Measurements from ENCODE around the gene MPPED1.

The MPPED1 gene

DNA sequence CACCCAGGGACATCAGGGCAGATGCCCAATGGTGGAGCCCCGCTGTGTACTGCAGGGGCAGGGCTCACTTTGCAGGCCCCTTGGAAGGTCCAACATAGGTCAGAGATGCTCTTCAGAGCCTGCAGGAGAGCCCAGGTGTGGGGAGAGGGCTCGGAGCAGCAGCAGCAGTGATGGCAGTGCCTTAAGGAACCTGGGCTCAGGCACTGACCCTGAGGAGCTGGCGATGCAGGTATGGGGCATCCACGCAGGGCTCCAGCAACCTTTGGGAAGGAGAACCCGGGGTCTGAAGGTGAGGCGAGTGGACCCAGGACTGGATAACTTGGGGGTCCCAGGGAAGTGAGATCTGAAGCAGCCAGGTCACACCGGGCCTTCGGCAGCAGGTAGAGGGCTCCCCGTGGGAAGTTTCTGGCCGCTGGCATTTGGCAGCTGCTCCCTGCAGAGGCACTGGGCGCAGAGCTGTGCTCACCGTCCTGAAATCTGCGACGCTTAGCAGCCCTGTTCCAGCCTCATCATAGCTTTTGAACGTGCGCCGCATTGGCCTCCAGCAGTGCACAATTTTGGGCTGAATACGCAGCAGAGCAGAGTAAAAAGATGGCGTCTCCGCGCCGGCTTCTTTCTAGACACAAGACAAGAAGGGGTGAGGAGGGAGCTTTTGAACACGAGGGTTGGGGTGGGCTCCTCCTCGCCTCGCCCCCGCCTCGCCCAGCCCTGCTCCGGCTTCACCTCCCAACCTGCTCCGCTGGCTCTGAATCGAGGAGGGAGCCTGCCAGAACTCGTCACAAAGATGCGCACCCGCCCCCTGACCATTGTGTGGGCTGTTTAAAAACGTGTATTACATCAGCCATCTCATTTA lies 118.8 kb downstream of the MPPED1 start:
- no peak for DNase-seq (ENCODE audit: low read depth)
- no peak overlapping the region for H3K4me3 ChIP-seq (ENCODE audit: low read length)
- TF ChIP-seq, protein P1, sequence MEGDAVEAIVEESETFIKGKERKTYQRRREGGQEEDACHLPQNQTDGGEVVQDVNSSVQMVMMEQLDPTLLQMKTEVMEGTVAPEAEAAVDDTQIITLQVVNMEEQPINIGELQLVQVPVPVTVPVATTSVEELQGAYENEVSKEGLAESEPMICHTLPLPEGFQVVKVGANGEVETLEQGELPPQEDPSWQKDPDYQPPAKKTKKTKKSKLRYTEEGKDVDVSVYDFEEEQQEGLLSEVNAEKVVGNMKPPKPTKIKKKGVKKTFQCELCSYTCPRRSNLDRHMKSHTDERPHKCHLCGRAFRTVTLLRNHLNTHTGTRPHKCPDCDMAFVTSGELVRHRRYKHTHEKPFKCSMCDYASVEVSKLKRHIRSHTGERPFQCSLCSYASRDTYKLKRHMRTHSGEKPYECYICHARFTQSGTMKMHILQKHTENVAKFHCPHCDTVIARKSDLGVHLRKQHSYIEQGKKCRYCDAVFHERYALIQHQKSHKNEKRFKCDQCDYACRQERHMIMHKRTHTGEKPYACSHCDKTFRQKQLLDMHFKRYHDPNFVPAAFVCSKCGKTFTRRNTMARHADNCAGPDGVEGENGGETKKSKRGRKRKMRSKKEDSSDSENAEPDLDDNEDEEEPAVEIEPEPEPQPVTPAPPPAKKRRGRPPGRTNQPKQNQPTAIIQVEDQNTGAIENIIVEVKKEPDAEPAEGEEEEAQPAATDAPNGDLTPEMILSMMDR (conservative IDR thresholded peaks at IDR 0.05; ENCODE audit: low read depth, low read length), result no peak

DNA sequence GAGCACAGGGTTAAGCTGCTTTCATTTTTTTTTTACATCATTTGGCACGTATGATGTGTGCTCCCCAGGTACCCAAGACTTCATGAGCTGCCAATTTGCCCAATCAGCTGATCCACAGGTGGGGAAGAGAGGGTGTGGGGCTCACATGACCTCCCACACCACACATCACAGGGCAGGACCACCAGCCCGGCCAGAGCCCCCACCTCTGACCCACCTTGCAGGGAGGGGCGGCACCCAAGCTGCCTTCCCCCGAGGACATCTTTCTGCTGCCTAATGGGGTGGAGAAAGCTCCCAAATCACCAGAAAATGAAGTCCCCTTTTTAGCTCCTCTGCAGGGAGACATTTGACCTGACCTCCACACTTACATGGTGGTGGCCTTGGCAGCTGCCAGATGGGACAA lies 119.8 kb downstream of the MPPED1 start:
- no peak overlapping the region for H3K4me3 ChIP-seq (ENCODE audit: low read length)
- TF ChIP-seq, protein P1 (conservative IDR thresholded peaks at IDR 0.05; ENCODE audit: low read depth, low read length), result no peak
- DNase-seq (ENCODE audit: low read depth), result no peak

DNA sequence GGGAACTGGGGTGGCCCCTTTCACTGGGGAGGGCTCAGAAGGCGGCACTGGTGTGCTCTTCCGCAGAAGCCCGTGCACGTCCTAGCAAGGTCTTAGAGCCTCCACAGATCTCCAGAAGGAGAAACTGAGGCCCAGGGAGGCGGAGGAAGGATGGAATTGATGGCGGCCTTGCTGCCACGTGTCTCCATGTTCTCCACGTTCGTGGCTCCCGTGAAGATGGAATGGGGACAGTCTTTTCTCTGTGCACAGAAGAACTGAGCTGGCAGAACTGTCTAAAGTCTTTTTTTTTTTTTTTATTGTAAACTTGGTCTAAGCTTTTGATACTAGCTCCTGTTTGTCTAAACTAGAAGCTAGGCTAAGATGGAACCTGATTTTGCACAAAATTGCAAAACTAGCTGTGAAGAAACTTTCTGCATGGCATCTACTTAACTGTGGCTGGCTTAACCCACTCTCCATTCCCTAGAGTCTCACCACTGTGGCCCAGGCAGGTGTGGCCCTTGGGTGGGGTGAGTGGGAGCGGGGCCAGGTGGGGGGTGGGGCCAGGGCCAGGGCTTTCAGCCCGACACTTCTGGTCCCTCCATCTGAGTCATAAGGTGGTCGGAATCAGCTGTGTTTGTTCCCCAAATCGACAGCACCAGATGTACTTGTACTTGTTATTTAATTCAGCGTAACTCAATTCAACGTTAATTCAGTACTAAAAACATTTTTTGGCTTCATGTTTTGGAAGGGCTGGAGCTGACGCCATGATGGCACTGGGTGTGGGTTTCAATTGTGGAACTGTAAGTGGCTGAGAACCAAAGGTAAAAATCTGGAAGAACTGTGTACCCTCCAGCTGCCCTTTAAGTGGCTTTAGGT lies 120.7 kb downstream of the MPPED1 start:
- TF ChIP-seq, protein P1 (conservative IDR thresholded peaks at IDR 0.05; ENCODE audit: low read depth, low read length), result no peak
- no peak overlapping the region for H3K4me3 ChIP-seq (ENCODE audit: low read length)
- DNase-seq (ENCODE audit: low read depth), result no peak

DNA sequence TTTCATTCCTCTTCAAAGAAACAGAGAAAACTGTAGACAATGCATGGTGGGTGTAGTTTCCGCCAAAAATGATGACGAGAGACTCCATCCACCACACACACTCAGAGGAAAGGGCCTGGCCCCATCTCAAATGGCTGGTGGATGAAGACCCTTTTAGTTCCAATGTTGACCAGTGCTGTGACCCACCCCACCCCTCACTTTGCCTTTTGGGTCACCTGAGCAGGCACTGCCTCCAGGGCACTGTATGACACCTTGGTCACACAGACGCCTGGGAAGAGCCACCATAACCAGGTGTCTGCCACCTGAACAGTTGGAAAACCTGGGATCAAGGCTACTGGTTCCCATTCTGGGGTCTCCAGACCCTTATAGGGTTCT lies 121.3 kb downstream of the MPPED1 start:
- no peak overlapping the region for H3K4me3 ChIP-seq (ENCODE audit: low read length)
- no peak for DNase-seq (ENCODE audit: low read depth)
- TF ChIP-seq, protein P1 (conservative IDR thresholded peaks at IDR 0.05; ENCODE audit: low read depth, low read length), result no peak

DNA sequence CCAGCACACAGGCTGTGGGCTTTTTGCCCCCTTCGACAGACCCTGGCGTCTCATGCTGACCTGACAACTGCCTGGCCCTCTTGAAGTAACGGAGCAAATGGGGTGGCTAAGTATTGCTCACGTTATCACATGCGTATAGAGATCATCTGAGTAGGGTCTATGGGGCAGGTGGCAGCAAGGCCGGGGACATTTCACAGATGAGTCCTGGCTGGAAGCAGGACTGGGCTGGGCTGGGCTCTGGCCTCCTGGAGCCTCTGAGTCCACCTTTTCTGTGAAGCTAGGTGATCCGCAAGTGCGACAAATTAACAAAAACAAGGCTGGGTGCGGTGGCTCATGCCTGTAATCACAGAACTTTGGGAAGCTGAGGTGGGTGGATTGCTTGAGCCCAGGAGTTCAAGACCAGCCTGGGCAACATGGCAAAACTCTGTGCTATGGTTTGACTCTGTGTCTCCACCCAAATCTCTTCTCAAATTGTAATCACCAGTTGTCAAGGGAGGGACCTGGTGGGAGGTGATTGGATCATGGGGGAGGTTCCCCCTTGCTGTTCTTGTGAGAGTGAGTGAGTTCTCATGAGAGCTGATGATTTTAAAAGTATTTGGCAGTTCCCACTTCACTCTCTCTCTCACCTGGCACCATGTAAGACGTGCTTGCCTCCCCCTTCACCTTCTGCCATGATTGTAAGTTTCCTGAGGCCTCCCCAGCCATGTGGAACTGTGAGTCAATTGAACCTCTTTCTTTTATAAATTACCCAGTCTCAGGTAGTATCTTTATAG lies 122.0 kb downstream of the MPPED1 start:
- H3K4me3 ChIP-seq (ENCODE audit: low read length), result no peak overlapping the region
- TF ChIP-seq, protein P1 (conservative IDR thresholded peaks at IDR 0.05; ENCODE audit: low read depth, low read length), result no peak
- DNase-seq (ENCODE audit: low read depth), result no peak

DNA sequence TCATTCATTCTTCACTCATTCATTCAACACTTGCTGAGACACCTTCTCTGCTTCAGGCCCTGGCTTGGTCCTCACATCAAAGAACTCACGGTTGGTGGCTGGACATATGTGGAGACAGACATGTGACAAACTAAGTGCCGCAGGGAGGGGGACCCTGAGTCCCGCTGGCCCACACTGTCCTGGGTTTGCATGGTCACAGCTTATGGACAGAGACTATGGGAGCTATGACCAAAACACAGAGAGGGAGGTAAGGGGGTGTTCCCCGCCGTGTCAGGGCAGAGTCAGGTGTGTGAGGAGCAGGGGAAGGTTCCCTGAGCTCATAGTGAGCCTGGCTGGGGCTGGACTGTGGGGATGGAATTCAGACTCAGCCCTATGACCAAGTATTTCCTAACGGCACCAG lies 123.1 kb downstream of the MPPED1 start:
- DNase-seq (ENCODE audit: low read depth), result no peak
- TF ChIP-seq, protein P1 (conservative IDR thresholded peaks at IDR 0.05; ENCODE audit: low read depth, low read length), result no peak
- H3K4me3 ChIP-seq (ENCODE audit: low read length), result no peak overlapping the region

All from retinal pigment epithelial cell (primary cell).